T-cell (primary cell): ENCODE measurements around the gene DCAF5. TPM values are rescaled to one million over a fixed set of nuclear protein-coding genes. Genes with fewer than 3 reads are reported as not detected.

Experiments
- ATAC-seq, 4 experiments: fragments of 200-7000 bp in 3 of 4; fragments of 150-1000 bp in 1 of 4; cut with Tn5 transposase; replicated peaks in 1 of 4; 1 replicate in 3 of 4; 2 replicates in 1 of 4; pipeline ENCODE4 v1.10.0; 2021; ENCODE audit warnings: moderate library complexity in 3 of 4, mild to moderate bottlenecking in 2 of 4, moderate number of reproducible peaks in 1 of 4
- CTCF ChIA-PET, 2 donors: fragments of 300-600 bp; sonication (Branson Sonifier 250); formaldehyde crosslinking; loops; one replicate each; lab custom pipeline; 2022; ENCODE audit warnings: antibody characterized with exemption in 2 of 2; lab: Charles Lee
- POLR2A ChIA-PET, 2 donors: fragments of 300-600 bp; sonication (Branson Sonifier 250); formaldehyde crosslinking; loops; one replicate each; lab custom pipeline; 2022; ENCODE audit warnings: antibody characterized with exemption in 2 of 2; lab: Charles Lee
- DNase-seq, 35 experiments: peaks; one replicate each; pipeline versions ENCODE4 v3.0.0 to v3.0.0-alpha.2; 2013 to 2023
- H3K27ac ChIP-seq: one replicate; pipeline ENCODE4 v1.5.1; 2013; ENCODE audit warnings: low read length
- H3K27me3 ChIP-seq, 2 experiments: replicated peaks in 1 of 2; 1 replicate in 1 of 2; 2 replicates in 1 of 2; pipeline versions ENCODE4 v1.6.1 to v1.7.0; 2013; ENCODE audit warnings: low read length in 1 of 2, mixed read lengths in 1 of 2; ENCODE audit not compliant: control insufficient read depth in 2 of 2, insufficient read depth in 2 of 2; ENCODE audit errors: extremely low read depth in 1 of 2
- H3K36me3 ChIP-seq, 2 donors: 1 replicate in 1 of 2; 2 replicates in 1 of 2; pipeline versions ENCODE4 v1.6.1 to v1.7.0; 2013; ENCODE audit warnings: low read length in 1 of 2; ENCODE audit not compliant: control insufficient read depth in 2 of 2, insufficient read depth in 1 of 2; ENCODE audit errors: extremely low read depth in 1 of 2
- H3K4me1 ChIP-seq, 2 experiments: 1 replicate in 1 of 2; 2 replicates in 1 of 2; pipeline versions ENCODE4 v1.6.1 to v1.7.0; 2013; ENCODE audit warnings: low read length in 2 of 2, mixed read lengths in 1 of 2; ENCODE audit not compliant: insufficient read depth in 2 of 2, control insufficient read depth in 1 of 2; ENCODE audit errors: extremely low read depth in 1 of 2
- H3K4me3 ChIP-seq, 2 donors: 1 replicate in 1 of 2; 2 replicates in 1 of 2; pipeline versions ENCODE4 v1.5.1 to v1.7.0; 2013; ENCODE audit warnings: mild to moderate bottlenecking in 2 of 2, low read length in 1 of 2, moderate library complexity in 1 of 2; ENCODE audit not compliant: control insufficient read depth in 1 of 2; ENCODE audit errors: extremely low read depth in 1 of 2
- H3K9me3 ChIP-seq: 2 replicates; pipeline ENCODE4 v1.7.0; 2013
- H3K27ac Mint-ChIP-seq, 2 donors: one replicate each; pipeline ENCODE4 v1.8.0; 2020 to 2021; ENCODE audit warnings: mild to moderate bottlenecking in 2 of 2, mixed read lengths in 2 of 2
- H3K27me3 Mint-ChIP-seq, 2 donors: one replicate each; pipeline ENCODE4 v1.8.0; 2021 to 2022; ENCODE audit warnings: mixed read lengths in 2 of 2
- H3K36me3 Mint-ChIP-seq: one replicate; pipeline ENCODE4 v1.8.0; 2021; ENCODE audit warnings: mixed read lengths
- H3K4me1 Mint-ChIP-seq, 3 donors: one replicate each; pipeline ENCODE4 v1.8.0; 2020 to 2022; ENCODE audit warnings: mixed read lengths in 3 of 3, mild to moderate bottlenecking in 1 of 3
- H3K4me3 Mint-ChIP-seq, 3 donors: one replicate each; pipeline ENCODE4 v1.8.0; 2020 to 2022; ENCODE audit warnings: mild to moderate bottlenecking in 3 of 3, mixed read lengths in 3 of 3, moderate library complexity in 3 of 3
- H3K9me3 Mint-ChIP-seq, 3 donors: one replicate each; pipeline ENCODE4 v1.8.0; 2020 to 2022; ENCODE audit warnings: mixed read lengths in 3 of 3
- WGBS: methylation state at CpG from one replicate; pipeline ENCODE4 v1.1.5; 2013; ENCODE audit warnings: missing lambda C conversion rate; ENCODE audit not compliant: insufficient coverage; 5-methylcytosine and 5-hydroxymethylcytosine counted together
- total RNA-seq, 35 experiments: library from RNA in 6 of 35; stranded (reverse) in 6 of 35; fragments of 120-200 nt in 1 of 35; gene quantifications; one replicate each; pipeline versions ENCODE4 v1.2.1 to v1.2.4 and lab custom pipeline; 2013 to 2026

The DCAF5 gene
- total RNA-seq, 5 donors from 2014 or later (not counting 1 experiment from before 2014, with no cell fraction given), result 60.3 to 80.8 (median 64.2) TPM

- ChIA-PET CTCF (no interaction called here), POLR2A (no interaction called here)
- no peak overlapping the region for H3K27ac ChIP-seq
- H3K4me3 ChIP-seq, result no peak overlapping the region
- Mint-ChIP-seq H3K9me3 (no peaks in the 10 kb centered on the region), H3K4me3 (no peak overlapping the region), H3K27me3 (peaks cover 10 to 20% of the 10 kb centered on the region in 2 donors), H3K27ac (peak overlapping the region in 1 of 2 donors; percentile 11), H3K36me3 (no peaks in the 10 kb centered on the region), H3K4me1 (peaks cover 10 to 19% (median 16%) of the 10 kb centered on the region in 3 donors)
- WGBS, result 82% methylated on average over 4 of the region's 8 CpGs
- H3K4me1 ChIP-seq, result no peaks in the 10 kb centered on the region
- H3K36me3 ChIP-seq, result no peaks in the 10 kb centered on the region
- ATAC-seq, result no peak
- H3K27me3 ChIP-seq, result peaks cover 0 to 12% of the 10 kb centered on the region in 2 experiments
- H3K9me3 ChIP-seq, result no peaks in the 10 kb centered on the region
- DNase-seq, result no peak
These were observed 109.2 kb downstream of the DCAF5 start for GRCh38 chr14:69043596-69044260.

DNA sequence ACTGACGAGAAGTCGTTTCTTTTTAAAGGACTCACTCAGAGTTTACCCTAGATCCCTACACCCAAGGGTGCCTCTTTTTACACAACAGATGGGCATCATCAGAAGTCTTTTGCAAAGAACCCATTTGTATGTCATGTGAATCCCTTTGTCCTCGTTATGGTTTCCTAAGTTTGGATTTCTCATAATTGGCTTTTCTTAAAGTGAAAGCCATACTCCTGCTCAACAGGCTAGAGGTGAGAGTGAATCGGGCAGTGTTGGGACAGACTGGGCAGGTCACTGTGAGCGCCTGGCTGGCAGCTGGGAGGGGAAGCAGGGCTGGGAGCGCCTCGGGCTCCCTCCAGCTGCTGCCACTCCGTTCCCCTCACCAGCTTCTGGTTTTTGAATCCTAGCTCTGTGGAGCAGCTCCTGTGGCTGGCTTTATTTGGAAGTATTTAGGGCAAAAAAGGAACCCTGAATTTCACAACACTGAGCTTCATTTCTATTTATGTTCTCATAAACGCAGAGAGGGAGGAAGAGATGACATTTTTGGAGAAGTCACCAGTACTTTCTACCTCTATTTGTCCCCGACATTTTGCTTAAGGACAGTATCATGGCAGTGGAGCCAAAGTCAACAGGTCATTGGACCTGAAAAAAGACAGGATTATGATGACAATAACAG is 110.0 kb downstream of the DCAF5 start:
- Histone ChIP-seq H3K4me3 (no peak overlapping the region), H3K9me3 (no peaks in the 10 kb centered on the region), H3K4me1 (no peaks in the 10 kb centered on the region), H3K27ac (no peak overlapping the region), H3K27me3 (peaks cover 0 to 17% of the 10 kb centered on the region in 2 experiments), H3K36me3 (no peaks in the 10 kb centered on the region)
- WGBS, result 29% methylated on average over 3 of the region's 10 CpGs
- ChIA-PET POLR2A (no interaction called here), CTCF (interaction anchor here in 1 of 2 donors (0.6 kb wide), 1 partner anchor 142 kb away, joined by 4 read pairs; no protein-coding TSS in a partner anchor)
- Mint-ChIP-seq H3K4me1 (peaks cover 10 to 16% (median 12%) of the 10 kb centered on the region in 3 donors), H3K36me3 (no peaks in the 10 kb centered on the region), H3K27ac (no peak overlapping the region), H3K4me3 (no peak overlapping the region), H3K9me3 (no peaks in the 10 kb centered on the region), H3K27me3 (peaks cover 18 to 27% of the 10 kb centered on the region in 2 donors)
- no peak for DNase-seq
- no peak for ATAC-seq

GRCh38 chr14:69042299-69042698 is 110.6 kb downstream of the DCAF5 start:
- Histone ChIP-seq H3K9me3 (no peaks in the 10 kb centered on the region), H3K27me3 (peaks cover 0 to 23% of the 10 kb centered on the region in 2 experiments), H3K4me1 (no peaks in the 10 kb centered on the region), H3K27ac (no peak overlapping the region), H3K4me3 (no peak overlapping the region), H3K36me3 (no peaks in the 10 kb centered on the region)
- H3K4me3 Mint-ChIP-seq, result no peak overlapping the region
- no CpG with 5 or more reads among the region's 3 CpGs for WGBS
- CTCF ChIA-PET, result interaction anchor here in 1 of 2 donors (0.5 kb wide), 1 partner anchor 30 kb away, joined by 3 read pairs; no protein-coding TSS in a partner anchor
- no peaks in the 10 kb centered on the region for H3K9me3 Mint-ChIP-seq
- H3K27ac Mint-ChIP-seq, result no peak overlapping the region
- DNase-seq (no peak), ATAC-seq (no peak)
- POLR2A ChIA-PET, result no interaction called here
- H3K4me1 Mint-ChIP-seq, result peaks cover 10 to 14% (median 12%) of the 10 kb centered on the region in 3 donors
- H3K27me3 Mint-ChIP-seq, result peaks cover 24 to 33% of the 10 kb centered on the region in 2 donors
- H3K36me3 Mint-ChIP-seq, result no peaks in the 10 kb centered on the region

- ATAC-seq (no peak), DNase-seq (no peak)
- H3K4me3 Mint-ChIP-seq, result no peak overlapping the region
- Histone ChIP-seq H3K27me3 (peaks cover 0 to 28% of the 10 kb centered on the region in 2 experiments), H3K36me3 (no peaks in the 10 kb centered on the region), H3K9me3 (no peaks in the 10 kb centered on the region), H3K27ac (no peak overlapping the region), H3K4me3 (no peak overlapping the region), H3K4me1 (no peaks in the 10 kb centered on the region)
- H3K27ac Mint-ChIP-seq, result no peak overlapping the region
- peaks cover 29 to 38% of the 10 kb centered on the region in 2 donors for H3K27me3 Mint-ChIP-seq
- no peaks in the 10 kb centered on the region for H3K9me3 Mint-ChIP-seq
- ChIA-PET CTCF (interaction anchor here in 1 of 2 donors (0.5 kb wide), 1 partner anchor 30 kb away, joined by 3 read pairs; no protein-coding TSS in a partner anchor), POLR2A (no interaction called here)
- WGBS, result 84% methylated on average over 4 of the region's 7 CpGs
- H3K36me3 Mint-ChIP-seq, result no peaks in the 10 kb centered on the region
- H3K4me1 Mint-ChIP-seq, result peaks cover 10 to 14% (median 12%) of the 10 kb centered on the region in 3 donors
These were observed 111.1 kb downstream of the DCAF5 start for GRCh38 chr14:69041783-69042182.

GRCh38 chr14:69040353-69040752 is 112.6 kb downstream of the DCAF5 start:
- H3K27me3 Mint-ChIP-seq, result peaks cover 31 to 43% of the 10 kb centered on the region in 2 donors
- POLR2A ChIA-PET, result no interaction called here
- Histone ChIP-seq H3K9me3 (no peaks in the 10 kb centered on the region), H3K4me1 (no peaks in the 10 kb centered on the region), H3K27ac (no peak overlapping the region), H3K36me3 (no peaks in the 10 kb centered on the region), H3K4me3 (no peak overlapping the region), H3K27me3 (peaks cover 0 to 31% of the 10 kb centered on the region in 2 experiments)
- H3K36me3 Mint-ChIP-seq, result no peaks in the 10 kb centered on the region
- no peak overlapping the region for H3K27ac Mint-ChIP-seq
- ATAC-seq, result no peak
- WGBS, result no CpG with 5 or more reads among the region's 2 CpGs
- no peak overlapping the region for H3K4me3 Mint-ChIP-seq
- H3K4me1 Mint-ChIP-seq, result peaks cover 10 to 12% (median 12%) of the 10 kb centered on the region in 3 donors
- CTCF ChIA-PET, result interaction anchor here in 1 of 2 donors (0.6 kb wide), 1 partner anchor 503 kb away, joined by 3 read pairs; no protein-coding TSS in a partner anchor
- no peaks in the 10 kb centered on the region for H3K9me3 Mint-ChIP-seq
- DNase-seq, result no peak

DNA sequence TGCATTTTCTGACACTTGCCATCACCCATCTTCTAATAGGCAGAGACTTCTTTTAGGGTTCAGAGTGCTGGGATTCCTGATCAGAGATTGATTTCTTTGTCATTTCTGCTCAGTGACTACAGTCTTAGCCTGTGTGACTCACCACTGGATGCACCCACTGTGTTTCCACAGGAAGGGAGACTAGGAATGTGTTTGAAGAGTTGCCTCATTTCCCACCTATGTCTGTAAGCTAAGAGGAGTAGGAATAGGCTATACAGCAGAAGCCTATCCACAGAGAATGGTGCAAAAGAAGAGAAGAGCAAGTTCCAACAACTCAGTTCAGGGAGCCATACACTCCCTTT is 113.7 kb downstream of the DCAF5 start:
- Mint-ChIP-seq H3K4me1 (peaks cover 10 to 15% (median 12%) of the 10 kb centered on the region in 3 donors), H3K36me3 (no peaks in the 10 kb centered on the region), H3K27me3 (peaks cover 31 to 44% of the 10 kb centered on the region in 2 donors), H3K4me3 (no peak overlapping the region), H3K9me3 (no peaks in the 10 kb centered on the region), H3K27ac (no peak overlapping the region)
- no peak for ATAC-seq
- Histone ChIP-seq H3K9me3 (no peaks in the 10 kb centered on the region), H3K4me3 (no peak overlapping the region), H3K27me3 (peaks cover 0 to 33% of the 10 kb centered on the region in 2 experiments), H3K36me3 (no peaks in the 10 kb centered on the region), H3K27ac (no peak overlapping the region), H3K4me1 (no peaks in the 10 kb centered on the region)
- ChIA-PET CTCF (no interaction called here), POLR2A (no interaction called here)
- no peak for DNase-seq
